H1 (cell line): ENCODE data around the gene TOP1. TPM values are rescaled to one million over a fixed set of nuclear protein-coding genes. Genes with fewer than 3 reads are reported as not detected.
A peak's percentile ranks its signal among the peaks of the same experiment; 100 is the strongest.

Source experiments
- CTCF ChIA-PET: fragments of 300-600 bp; sonication (Branson Sonifier 250); formaldehyde crosslinking; loops from one replicate; lab custom pipeline; 2021; ENCODE audit not compliant: partially characterized antibody; lab: Charles Lee
- POLR2A ChIA-PET: fragments of 300-600 bp; sonication (Branson Sonifier 250); formaldehyde crosslinking; loops from one replicate; lab custom pipeline; 2021; ENCODE audit warnings: inconsistent platforms; ENCODE audit not compliant: partially characterized antibody; lab: Charles Lee
- DNase-seq, 2 experiments: peaks; one replicate each; pipeline versions ENCODE4 v3.0.0 to v3.0.0-alpha.2; 2010 to 2022; ENCODE audit warnings: low spot score in 2 of 2, low read depth in 1 of 2, mixed read lengths in 1 of 2
- FAIRE-seq: peaks from 2 replicates; lab custom pipeline; 2011; peaks lifted over from hg19 to GRCh38; lab: Jason Lieb, UNC
- H2AFZ ChIP-seq: 2 replicates; pipeline ENCODE4 v1.8.1; 2012; ENCODE audit warnings: low read length, inconsistent platforms
- H2AK5ac ChIP-seq: 2 replicates; pipeline ENCODE4 v1.6.1; 2013; ENCODE audit warnings: low read depth, low read length
- H2BK120ac ChIP-seq: replicated peaks from 2 replicates; pipeline ENCODE3; 2013; ENCODE audit warnings: low read depth, low read length, inconsistent platforms
- H2BK12ac ChIP-seq: 2 replicates; pipeline ENCODE4 v1.6.1; 2013; ENCODE audit warnings: low read depth, low read length
- H2BK15ac ChIP-seq: 2 replicates; pipeline ENCODE4 v1.6.1; 2013; ENCODE audit warnings: low read length
- H2BK20ac ChIP-seq: 2 replicates; pipeline ENCODE4 v1.6.1; 2013; ENCODE audit warnings: low read length
- H2BK5ac ChIP-seq: 2 replicates; pipeline ENCODE4 v1.6.1; 2013; ENCODE audit warnings: low read depth, low read length
- H3K14ac ChIP-seq: 2 replicates; pipeline ENCODE4 v1.6.1; 2013; ENCODE audit warnings: inconsistent platforms; ENCODE audit not compliant: insufficient read length
- H3K18ac ChIP-seq: 2 replicates; pipeline ENCODE4 v1.6.1; 2013; ENCODE audit warnings: low read length; ENCODE audit errors: extremely low read depth
- H3K23ac ChIP-seq: 2 replicates; pipeline ENCODE4 v1.6.1; 2013; ENCODE audit warnings: inconsistent platforms; ENCODE audit not compliant: insufficient read length
- H3K23me2 ChIP-seq: 2 replicates; pipeline ENCODE4 v1.6.1; 2013; ENCODE audit warnings: low read depth, low read length
- H3K27ac ChIP-seq: 2 replicates; pipeline ENCODE4 v1.6.1; 2011; ENCODE audit warnings: low read depth, low read length, inconsistent platforms
- H3K27me3 ChIP-seq, 4 experiments: replicated peaks in 1 of 4; 1 replicate in 1 of 4; 2 replicates in 3 of 4; pipeline versions ENCODE4 v1.6.1 to v1.8.1; 2011 to 2013; ENCODE audit warnings: low read length in 3 of 4, mild to moderate bottlenecking in 3 of 4, inconsistent platforms in 2 of 4, mixed read lengths in 2 of 4, moderate library complexity in 1 of 4; ENCODE audit not compliant: control insufficient read depth in 3 of 4, insufficient read depth in 3 of 4; ENCODE audit errors: extremely low read depth in 1 of 4
- H3K36me3 ChIP-seq, 4 experiments: 2 replicates each; pipeline versions ENCODE4 v1.6.1 to v1.8.1; 2011 to 2013; ENCODE audit warnings: mild to moderate bottlenecking in 4 of 4, low read length in 3 of 4, moderate library complexity in 2 of 4, control low read depth in 1 of 4, inconsistent platforms in 1 of 4; ENCODE audit not compliant: insufficient read depth in 4 of 4, control insufficient read depth in 2 of 4
- H3K4ac ChIP-seq: replicated peaks from 2 replicates; pipeline ENCODE3; 2013; ENCODE audit warnings: low read length, low read depth, mixed read lengths, inconsistent platforms; ENCODE audit not compliant: insufficient read length
- H3K4me1 ChIP-seq, 4 experiments: replicated peaks in 1 of 4; 1 replicate in 1 of 4; 2 replicates in 3 of 4; pipeline versions ENCODE4 v1.6.1 to v1.8.1; 2011 to 2013; ENCODE audit warnings: low read length in 3 of 4, inconsistent platforms in 2 of 4, mixed read lengths in 1 of 4; ENCODE audit not compliant: insufficient read depth in 4 of 4, control insufficient read depth in 3 of 4
- H3K4me2 ChIP-seq, 2 experiments: 2 replicates each; pipeline versions ENCODE4 v1.6.1 to v1.8.1; 2011 to 2013; ENCODE audit warnings: low read depth in 2 of 2, low read length in 2 of 2, control low read depth in 1 of 2, inconsistent platforms in 1 of 2, mild to moderate bottlenecking in 1 of 2; ENCODE audit not compliant: insufficient read depth in 1 of 2
- H3K4me3 ChIP-seq, 4 experiments: fragments of 200-600, 300-600 bp in 1 of 4; sonication (generic), shearing (Covaris generic), sonication (Bioruptor Twin) in 1 of 4; 2 replicates each; pipeline versions ENCODE4 v1.5.1 to v1.8.1; 2011 to 2016; ENCODE audit warnings: low read length in 4 of 4, low read depth in 3 of 4, control low read depth in 2 of 4, inconsistent platforms in 2 of 4, mild to moderate bottlenecking in 2 of 4, mixed read lengths in 1 of 4, moderate library complexity in 1 of 4; ENCODE audit not compliant: insufficient read depth in 2 of 4; ENCODE audit errors: extremely low read depth in 1 of 4
- H3K56ac ChIP-seq: replicated peaks from 2 replicates; pipeline ENCODE3; 2013; ENCODE audit warnings: low read depth, mild to moderate bottlenecking, mixed read lengths, low read length, inconsistent platforms; ENCODE audit not compliant: insufficient read length
- H3K79me1 ChIP-seq: 2 replicates; pipeline ENCODE4 v1.6.1; 2013; ENCODE audit warnings: low read depth, low read length, control low read depth
- H3K79me2 ChIP-seq, 2 experiments: 2 replicates each; pipeline versions ENCODE4 v1.6.1 to v1.8.1; 2012 to 2013; ENCODE audit warnings: low read length in 2 of 2, mild to moderate bottlenecking in 2 of 2, inconsistent platforms in 1 of 2; ENCODE audit not compliant: insufficient read depth in 2 of 2, control insufficient read depth in 1 of 2
- H3K9ac ChIP-seq, 4 experiments: replicated peaks in 1 of 4; 1 replicate in 1 of 4; 2 replicates in 3 of 4; pipeline versions ENCODE4 v1.6.1 to v1.8.1; 2011 to 2013; ENCODE audit warnings: low read depth in 3 of 4, low read length in 3 of 4, control low read depth in 2 of 4, mild to moderate bottlenecking in 2 of 4, moderate library complexity in 2 of 4, inconsistent platforms in 1 of 4; ENCODE audit errors: extremely low read depth in 1 of 4
- H3K9me3 ChIP-seq, 2 experiments: 2 replicates each; pipeline versions ENCODE4 v1.6.1 to v1.8.1; 2012 to 2013; ENCODE audit warnings: mild to moderate bottlenecking in 2 of 2, moderate library complexity in 2 of 2, control low read depth in 1 of 2, inconsistent platforms in 1 of 2, low read depth in 1 of 2, low read length in 1 of 2, mixed read lengths in 1 of 2; ENCODE audit not compliant: insufficient read depth in 2 of 2
- H4K20me1 ChIP-seq, 2 experiments: replicated peaks in 1 of 2; 2 replicates each; pipeline versions ENCODE3 to v1.8.1; 2011 to 2013; ENCODE audit warnings: inconsistent platforms in 2 of 2, low read length in 2 of 2, mild to moderate bottlenecking in 1 of 2; ENCODE audit not compliant: insufficient read depth in 2 of 2, control insufficient read depth in 1 of 2
- H4K5ac ChIP-seq: 2 replicates; pipeline ENCODE4 v1.6.1; 2013; ENCODE audit warnings: low read length, low read depth, mixed read lengths, inconsistent platforms; ENCODE audit not compliant: insufficient read length
- H4K8ac ChIP-seq: 2 replicates; pipeline ENCODE4 v1.8.0; 2013; ENCODE audit warnings: mild to moderate bottlenecking, moderate library complexity, low read length, inconsistent platforms; ENCODE audit not compliant: insufficient read depth; ENCODE audit errors: extremely low read depth
- H4K91ac ChIP-seq: replicated peaks from 2 replicates; pipeline ENCODE3; 2013; ENCODE audit warnings: low read length, mixed read lengths, inconsistent platforms; ENCODE audit not compliant: insufficient read length
- ATF2 ChIP-seq: IDR thresholded peaks from 2 replicates; pipeline ENCODE4 v1.6.1; 2012; ENCODE audit warnings: low read length, inconsistent platforms
- NANOG ChIP-seq: IDR thresholded peaks from 2 replicates; pipeline ENCODE4 v1.6.1; 2011; ENCODE audit warnings: low read length, low read depth, mild to moderate bottlenecking, inconsistent platforms; ENCODE audit not compliant: insufficient read depth, poor library complexity, severe bottlenecking
- WGBS, 2 experiments: shearing (Covaris generic) in 1 of 2; methylation state at CpG; one replicate each; pipeline versions ENCODE4 v1.1.6 to v1.1.7; 2013 to 2015; ENCODE audit warnings: low lambda C conversion rate in 2 of 2, mixed read lengths in 2 of 2, inconsistent platforms in 1 of 2, low coverage in 1 of 2, missing lambda C conversion rate in 1 of 2; ENCODE audit not compliant: insufficient replicate concordance in 2 of 2, insufficient coverage in 1 of 2, insufficient read length in 1 of 2; ENCODE audit errors: extremely low coverage in 1 of 2, missing lambda C conversion rate in 1 of 2; 5-methylcytosine and 5-hydroxymethylcytosine counted together
- polyA plus RNA-seq, 7 experiments: library from polyadenylated mRNA; depleted of rRNA in 3 of 7; stranded (reverse) in 5 of 7; unstranded in 2 of 7; fragments of >200 nt in 5 of 7; fragments of 200-250 nt in 2 of 7; gene quantifications; 1 replicate in 5 of 7; 2 replicates in 1 of 7; 4 replicates in 1 of 7; pipeline versions ENCODE4 v1.2.1 to v1.2.3, GENCODE V29; 2011 to 2013; ENCODE audit warnings: missing spikeins in 2 of 7, mixed read lengths in 2 of 7
- total RNA-seq: library from RNA; stranded (reverse); fragmentation: NEBNext Ultra II Directional; extraction: Animal tissue kit (Norgen Biotek cat#: 25700); gene quantifications from 2 replicates; pipeline ENCODE4 v1.2.1, GENCODE V29; 2021

Gene TOP1
- total and polyA plus RNA-seq, 2 of the 8 experiments (the other 6 are each of a cell fraction or from before 2014, with no cell fraction given): 7.4 to 108 TPM

- Histone ChIP-seq H3K9me3 (no peaks in the 10 kb centered on the region), H3K9ac (no peak overlapping the region), H2AFZ (no peak overlapping the region), H3K23ac (no peak overlapping the region), H2BK12ac (no peak overlapping the region), H2BK5ac (no peak overlapping the region), H4K8ac (no peak overlapping the region), H4K91ac (no peak overlapping the region), H2BK15ac (no peak overlapping the region), H3K36me3 (peaks cover 0 to 12% (median 3%) of the 10 kb centered on the region in 4 experiments; a peak in 3 of 8 replicates), H4K5ac (no peak overlapping the region), H3K4me2 (no peak overlapping the region), H4K20me1 (peaks cover 50 to 54% of the 10 kb centered on the region in 2 experiments), H2BK20ac (no peak overlapping the region), H3K56ac (no peak overlapping the region), H2AK5ac (no peak overlapping the region), H3K4me1 (peaks cover 3 to 11% (median 9%) of the 10 kb centered on the region in 4 experiments; a peak in 4 of 7 replicates), H3K18ac (no peak overlapping the region), H3K4ac (no peak overlapping the region), H3K27ac (no peak overlapping the region), H3K4me3 (no peak overlapping the region), H2BK120ac (no peak overlapping the region), H3K79me1 (peaks cover 6% of the 10 kb centered on the region), H3K79me2 (peaks cover 22 to 96% of the 10 kb centered on the region in 2 experiments), H3K23me2 (no peaks in the 10 kb centered on the region), H3K27me3 (peaks cover 2 to 33% (median 18%) of the 10 kb centered on the region in 4 experiments; a peak in 6 of 7 replicates), H3K14ac (no peak overlapping the region)
- DNase-seq (no peak), FAIRE-seq (no peak)
- 45% methylated on average over 3 of the region's 3 CpGs; no CpG with 5 or more reads in 1 of the 2 experiments for WGBS, 2 experiments
- ChIA-PET POLR2A (interaction anchor here (1.4 to 7.1 kb wide), 3 partner anchors 9 to 15 kb away, joined by 3 to 45 read pairs (median 5); no protein-coding TSS in a partner anchor), CTCF (interaction anchor here (1.6 kb wide), 1 partner anchor 66 kb away, joined by 6 read pairs; no protein-coding TSS in a partner anchor)
- TF ChIP-seq NANOG (peak; percentile 20), ATF2 (no peak)
Measured at GRCh38 chr20:41035207-41035606, 6.6 kb downstream of the TOP1 start.
